Left lung (tissue), 10 donors: ENCODE results near the gene TRIB2. TPM values are rescaled to one million over a fixed set of nuclear protein-coding genes. Genes with fewer than 3 reads are reported as not detected.

Source experiments
- ATAC-seq: fragments of 200-7000 bp; cut with Tn5 transposase; one replicate; pipeline ENCODE4 v1.9.1; 2020; ENCODE audit warnings: moderate library complexity
- DNase-seq, 4 donors: peaks; one replicate each; pipeline ENCODE4 v3.0.0-alpha.2; 2013 to 2020
- H3K27ac ChIP-seq, 2 donors: fragments of 200-600 bp; sonication (generic) in 1 of 2; one replicate each; pipeline versions ENCODE4 v1.5.0 to v1.8.0; 2020 to 2021
- H3K27me3 ChIP-seq, 2 donors: fragments of 200-600 bp; sonication (generic) in 1 of 2; one replicate each; pipeline versions ENCODE4 v1.5.0 to v1.8.0; 2020 to 2021
- H3K36me3 ChIP-seq, 2 donors: fragments of 200-600 bp; sonication (generic) in 1 of 2; one replicate each; pipeline versions ENCODE4 v1.5.0 to v1.8.0; 2020 to 2021
- H3K4me1 ChIP-seq, 2 donors: fragments of 200-600 bp; one replicate each; pipeline ENCODE4 v1.8.0; 2021
- H3K4me3 ChIP-seq, 2 donors: fragments of 200-600 bp; sonication (generic) in 1 of 2; one replicate each; pipeline versions ENCODE4 v1.5.0 to v1.8.0; 2020 to 2021; ENCODE audit warnings: mild to moderate bottlenecking in 1 of 2
- H3K9me3 ChIP-seq, 2 donors: fragments of 200-600 bp; sonication (generic) in 1 of 2; one replicate each; pipeline versions ENCODE4 v1.5.0 to v1.8.0; 2020 to 2021
- CTCF ChIP-seq, 2 donors: fragments of 200-600 bp; sonication (generic) in 1 of 2; IDR thresholded peaks; one replicate each; pipeline versions ENCODE4 v1.5.0 to v1.8.0; 2021; ENCODE audit warnings: antibody characterized with exemption in 2 of 2
- intact Hi-C, 2 donors: fragments of 100-400 bp; cut with DNase I; formaldehyde crosslinking; loops; one replicate each; pipeline versions ENCODE4 v1.11.2 to v1.14.2; 2022
- polyA plus RNA-seq, 6 donors: library from polyadenylated mRNA; unstranded; fragments of 120-200 nt; gene quantifications; one replicate each; pipeline ENCODE4 v1.2.1, GENCODE V29; 2013; ENCODE audit not compliant: insufficient read length in 6 of 6
- total RNA-seq, 2 donors: library from RNA; stranded (reverse); fragmentation: NEBNext Ultra II Directional; extraction: Animal tissue kit (Norgen Biotek cat#: 25700); gene quantifications; one replicate each; pipeline ENCODE4 v1.2.1, GENCODE V29; 2021
- donor health status: DM: no; HTN: yes; CAD: no.
- donor health status: DM: no; HTN: no; CAD: no.

The TRIB2 gene
- total and polyA plus RNA-seq, 8 donors = 36.4 to 88.5 (median 76.5) TPM

GRCh38 chr2:12715258-12716031 lies 1.3 kb upstream of the TRIB2 start:
- no peak for ATAC-seq
- Histone ChIP-seq H3K9me3 (no peaks in the 10 kb centered on the region), H3K27ac (peak overlapping the region; percentile 89 to 91), H3K4me1 (peaks cover 1 to 18% of the 10 kb centered on the region in 2 donors), H3K4me3 (peak overlapping the region in 1 of 2 donors; percentile 59), H3K36me3 (no peaks in the 10 kb centered on the region), H3K27me3 (peaks cover 0 to 54% of the 10 kb centered on the region in 2 donors)
- intact Hi-C loops = loop anchor here in 1 of 2 donors (5.0 kb wide), 1 partner anchor 548 kb away; no protein-coding TSS in a partner anchor
- TF ChIP-seq CTCF (IDR thresholded peaks at IDR 0.05) = no peak
- DNase-seq = no peak

- peak in 3 of 4 donors; percentile 80 to 83 (median 82) for DNase-seq
- Histone ChIP-seq H3K27ac (peak overlapping the region; percentile 89 to 91), H3K27me3 (peaks cover 0 to 54% of the 10 kb centered on the region in 2 donors), H3K4me3 (peak overlapping the region; percentile 59 to 83), H3K4me1 (peaks cover 6 to 24% of the 10 kb centered on the region in 2 donors), H3K36me3 (no peaks in the 10 kb centered on the region), H3K9me3 (no peaks in the 10 kb centered on the region)
- intact Hi-C loops = loop anchor here in 1 of 2 donors (5.0 kb wide), 1 partner anchor 549 kb away; no protein-coding TSS in a partner anchor
- peak; percentile 51 to 53 for TF ChIP-seq CTCF (IDR thresholded peaks at IDR 0.05)
- ATAC-seq = peak; percentile 73
These were observed 779 bp upstream of the TRIB2 start for GRCh38 chr2:12716032-12716281.

GRCh38 chr2:12717191-12718014 lies 667 bp downstream of the TRIB2 start:
- peaks cover 0 to 54% of the 10 kb centered on the region in 2 donors for H3K27me3 ChIP-seq
- TF ChIP-seq CTCF (IDR thresholded peaks at IDR 0.05) = peak in 1 of 2 donors; percentile 42
- intact Hi-C loops = loop anchor here in 1 of 2 donors (5.0 kb wide), 1 partner anchor 550 kb away; no protein-coding TSS in a partner anchor
- no peaks in the 10 kb centered on the region for H3K9me3 ChIP-seq
- H3K36me3 ChIP-seq = no peaks in the 10 kb centered on the region
- peak overlapping the region; percentile 89 to 91 for H3K27ac ChIP-seq
- H3K4me1 ChIP-seq = peaks cover 11 to 38% of the 10 kb centered on the region in 2 donors
- DNase-seq (peak; percentile 67 to 87 (median 74)), ATAC-seq (peak; percentile 47)
- H3K4me3 ChIP-seq = peak overlapping the region; percentile 59 to 83

- peaks cover 0 to 54% of the 10 kb centered on the region in 2 donors for H3K27me3 ChIP-seq
- DNase-seq = peak in 2 of 4 donors; percentile 41 to 49
- H3K9me3 ChIP-seq = no peaks in the 10 kb centered on the region
- H3K27ac ChIP-seq = peak overlapping the region; percentile 89 to 91
- TF ChIP-seq CTCF (IDR thresholded peaks at IDR 0.05) = no peak
- intact Hi-C loops = loop anchor here in 1 of 2 donors (5.0 kb wide), 1 partner anchor 551 kb away; no protein-coding TSS in a partner anchor
- peaks cover 0 to under 1% of the 10 kb centered on the region in 2 donors for H3K36me3 ChIP-seq
- ATAC-seq = peak; percentile 0
- H3K4me1 ChIP-seq = peaks cover 11 to 45% of the 10 kb centered on the region in 2 donors
- H3K4me3 ChIP-seq = peak overlapping the region; percentile 59 to 83
These were observed 1.4 kb downstream of the TRIB2 start for GRCh38 chr2:12718015-12718671.
